ENCODE measurements around the gene KATNBL1. TPM values are rescaled to one million over a fixed set of nuclear protein-coding genes. Genes with fewer than 3 reads are reported as not detected.

KATNBL1 gene
- total and polyA plus RNA-seq, 2 experiments from 2014 or later = 68.2 to 96.1 TPM

- TF ChIP-seq, protein P1, sequence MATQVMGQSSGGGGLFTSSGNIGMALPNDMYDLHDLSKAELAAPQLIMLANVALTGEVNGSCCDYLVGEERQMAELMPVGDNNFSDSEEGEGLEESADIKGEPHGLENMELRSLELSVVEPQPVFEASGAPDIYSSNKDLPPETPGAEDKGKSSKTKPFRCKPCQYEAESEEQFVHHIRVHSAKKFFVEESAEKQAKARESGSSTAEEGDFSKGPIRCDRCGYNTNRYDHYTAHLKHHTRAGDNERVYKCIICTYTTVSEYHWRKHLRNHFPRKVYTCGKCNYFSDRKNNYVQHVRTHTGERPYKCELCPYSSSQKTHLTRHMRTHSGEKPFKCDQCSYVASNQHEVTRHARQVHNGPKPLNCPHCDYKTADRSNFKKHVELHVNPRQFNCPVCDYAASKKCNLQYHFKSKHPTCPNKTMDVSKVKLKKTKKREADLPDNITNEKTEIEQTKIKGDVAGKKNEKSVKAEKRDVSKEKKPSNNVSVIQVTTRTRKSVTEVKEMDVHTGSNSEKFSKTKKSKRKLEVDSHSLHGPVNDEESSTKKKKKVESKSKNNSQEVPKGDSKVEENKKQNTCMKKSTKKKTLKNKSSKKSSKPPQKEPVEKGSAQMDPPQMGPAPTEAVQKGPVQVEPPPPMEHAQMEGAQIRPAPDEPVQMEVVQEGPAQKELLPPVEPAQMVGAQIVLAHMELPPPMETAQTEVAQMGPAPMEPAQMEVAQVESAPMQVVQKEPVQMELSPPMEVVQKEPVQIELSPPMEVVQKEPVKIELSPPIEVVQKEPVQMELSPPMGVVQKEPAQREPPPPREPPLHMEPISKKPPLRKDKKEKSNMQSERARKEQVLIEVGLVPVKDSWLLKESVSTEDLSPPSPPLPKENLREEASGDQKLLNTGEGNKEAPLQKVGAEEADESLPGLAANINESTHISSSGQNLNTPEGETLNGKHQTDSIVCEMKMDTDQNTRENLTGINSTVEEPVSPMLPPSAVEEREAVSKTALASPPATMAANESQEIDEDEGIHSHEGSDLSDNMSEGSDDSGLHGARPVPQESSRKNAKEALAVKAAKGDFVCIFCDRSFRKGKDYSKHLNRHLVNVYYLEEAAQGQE (IDR thresholded peaks at IDR 0.05; ENCODE audit: unreplicated experiment) = no peak
- TF ChIP-seq, protein P2, sequence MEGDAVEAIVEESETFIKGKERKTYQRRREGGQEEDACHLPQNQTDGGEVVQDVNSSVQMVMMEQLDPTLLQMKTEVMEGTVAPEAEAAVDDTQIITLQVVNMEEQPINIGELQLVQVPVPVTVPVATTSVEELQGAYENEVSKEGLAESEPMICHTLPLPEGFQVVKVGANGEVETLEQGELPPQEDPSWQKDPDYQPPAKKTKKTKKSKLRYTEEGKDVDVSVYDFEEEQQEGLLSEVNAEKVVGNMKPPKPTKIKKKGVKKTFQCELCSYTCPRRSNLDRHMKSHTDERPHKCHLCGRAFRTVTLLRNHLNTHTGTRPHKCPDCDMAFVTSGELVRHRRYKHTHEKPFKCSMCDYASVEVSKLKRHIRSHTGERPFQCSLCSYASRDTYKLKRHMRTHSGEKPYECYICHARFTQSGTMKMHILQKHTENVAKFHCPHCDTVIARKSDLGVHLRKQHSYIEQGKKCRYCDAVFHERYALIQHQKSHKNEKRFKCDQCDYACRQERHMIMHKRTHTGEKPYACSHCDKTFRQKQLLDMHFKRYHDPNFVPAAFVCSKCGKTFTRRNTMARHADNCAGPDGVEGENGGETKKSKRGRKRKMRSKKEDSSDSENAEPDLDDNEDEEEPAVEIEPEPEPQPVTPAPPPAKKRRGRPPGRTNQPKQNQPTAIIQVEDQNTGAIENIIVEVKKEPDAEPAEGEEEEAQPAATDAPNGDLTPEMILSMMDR (conservative IDR thresholded peaks at IDR 0.05; ENCODE audit: low read depth in 2 of 2) = no peak
- TF ChIP-seq JUNB (IDR thresholded peaks at IDR 0.05; ENCODE audit: unreplicated experiment) (no peak), ZNF331 (CRISPR knock-in tag; IDR thresholded peaks at IDR 0.05; ENCODE audit: low read depth) (no peak), NANOG (IDR thresholded peaks at IDR 0.05; ENCODE audit: borderline replicate concordance) (no peak), ZNF114 (CRISPR knock-in tag; IDR thresholded peaks at IDR 0.05) (no peak)
These were observed 98.4 kb downstream of the KATNBL1 start (continued) for GRCh38 chr15:34111488-34111887.

GRCh38 chr15:34109797-34110663, 99.9 kb downstream of the KATNBL1 start:
- TF ChIP-seq, protein P3, sequence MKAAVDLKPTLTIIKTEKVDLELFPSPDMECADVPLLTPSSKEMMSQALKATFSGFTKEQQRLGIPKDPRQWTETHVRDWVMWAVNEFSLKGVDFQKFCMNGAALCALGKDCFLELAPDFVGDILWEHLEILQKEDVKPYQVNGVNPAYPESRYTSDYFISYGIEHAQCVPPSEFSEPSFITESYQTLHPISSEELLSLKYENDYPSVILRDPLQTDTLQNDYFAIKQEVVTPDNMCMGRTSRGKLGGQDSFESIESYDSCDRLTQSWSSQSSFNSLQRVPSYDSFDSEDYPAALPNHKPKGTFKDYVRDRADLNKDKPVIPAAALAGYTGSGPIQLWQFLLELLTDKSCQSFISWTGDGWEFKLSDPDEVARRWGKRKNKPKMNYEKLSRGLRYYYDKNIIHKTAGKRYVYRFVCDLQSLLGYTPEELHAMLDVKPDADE (IDR thresholded peaks at IDR 0.05) = no peak
- TF ChIP-seq, protein P2 (conservative IDR thresholded peaks at IDR 0.05; ENCODE audit: low read depth in 2 of 2) = peak; percentile 76 to 94
- TF ChIP-seq, protein P1 (IDR thresholded peaks at IDR 0.05; ENCODE audit: unreplicated experiment) = no peak
- TF ChIP-seq ZNF114 (CRISPR knock-in tag; IDR thresholded peaks at IDR 0.05) = no peak
- TF ChIP-seq ZNF331 (CRISPR knock-in tag; IDR thresholded peaks at IDR 0.05; ENCODE audit: low read depth) = no peak
- no peak overlapping the region for H3K27ac ChIP-seq (ENCODE audit: low read depth)
- Mint-ChIP-seq H3K4me3 (no peak overlapping the region), H3K4me1 (peaks cover 6% of the 10 kb centered on the region; the same call in 2 of the 3 replicates), H3K27me3 (ENCODE audit: insufficient read depth, low read depth, poor library complexity) (peaks cover 8% of the 10 kb centered on the region), H3K9me3 (no peaks in the 10 kb centered on the region; the same call in 2 of the 3 replicates), H3K36me3 (ENCODE audit: low read depth) (no peaks in the 10 kb centered on the region), H3K27ac (no peak overlapping the region)
- peak; percentile 69 for ATAC-seq
- DNase-seq (ENCODE audit: low spot score) = peak; percentile 71
- H3K9me2 ChIP-seq (ENCODE audit: insufficient read depth) = no peaks in the 10 kb centered on the region
- H2AFZ ChIP-seq = peak overlapping the region; percentile 35; the same call in 1 of the 2 replicates
- H3K4me3 ChIP-seq = no peak overlapping the region
- H3K36me3 ChIP-seq (ENCODE audit: insufficient read depth) = no peaks in the 10 kb centered on the region
- no peaks in the 10 kb centered on the region for H3K4me1 ChIP-seq (ENCODE audit: insufficient read depth)
- no peaks in the 10 kb centered on the region for H3F3A ChIP-seq (replicated peaks; ENCODE audit: low read depth)
- H3K4me2 ChIP-seq = no peak overlapping the region
- H3K27me3 ChIP-seq (ENCODE audit: insufficient read depth) = no peaks in the 10 kb centered on the region
- no peaks in the 10 kb centered on the region for H3K79me2 ChIP-seq (replicated peaks; ENCODE audit: insufficient read depth)
- no peaks in the 10 kb centered on the region for H4K20me1 ChIP-seq (replicated peaks; ENCODE audit: insufficient read depth)
